Stimulated activated CD4-positive, alpha-beta T cell treated with anti-CD3 and anti-CD28 coated beads, Interleukin-4, amount 100 ng/mL, for 1 hour (primary cell): ENCODE data around the gene SLC35A3.
"Not testable (repeated sequence)": the region's sequence is repeated elsewhere in the genome, so short reads cannot be mapped to it uniquely, and the experiment has no call there.

Source experiments
- DNase-seq: peaks from one replicate; pipeline ENCODE4 v3.0.0-alpha.2; 2020

The SLC35A3 gene

GRCh38 chr1:99975529-99975928 lies 5.7 kb downstream of the SLC35A3 start:
- no peak for DNase-seq

DNA sequence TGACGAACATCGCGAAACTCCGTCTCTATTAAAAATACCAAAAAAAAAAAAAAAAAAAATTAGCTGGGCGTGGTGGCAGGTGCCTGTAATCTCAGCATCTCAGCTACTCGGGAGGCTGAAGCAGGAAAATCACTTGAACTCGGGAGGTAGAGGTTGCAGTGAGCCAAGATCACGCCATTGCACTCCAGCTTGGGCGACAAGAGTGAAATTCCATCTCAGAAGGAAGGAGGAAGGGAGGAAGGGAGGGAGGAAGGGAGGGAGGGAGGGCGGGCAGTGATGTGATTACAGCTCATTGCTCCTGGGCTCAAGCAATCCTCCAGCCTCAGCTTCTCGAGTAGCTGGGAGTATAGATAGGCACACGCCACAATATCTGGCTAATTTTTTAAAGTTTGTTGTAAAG lies 7.5 kb downstream of the SLC35A3 start:
- not testable (repeated sequence) for DNase-seq

DNA sequence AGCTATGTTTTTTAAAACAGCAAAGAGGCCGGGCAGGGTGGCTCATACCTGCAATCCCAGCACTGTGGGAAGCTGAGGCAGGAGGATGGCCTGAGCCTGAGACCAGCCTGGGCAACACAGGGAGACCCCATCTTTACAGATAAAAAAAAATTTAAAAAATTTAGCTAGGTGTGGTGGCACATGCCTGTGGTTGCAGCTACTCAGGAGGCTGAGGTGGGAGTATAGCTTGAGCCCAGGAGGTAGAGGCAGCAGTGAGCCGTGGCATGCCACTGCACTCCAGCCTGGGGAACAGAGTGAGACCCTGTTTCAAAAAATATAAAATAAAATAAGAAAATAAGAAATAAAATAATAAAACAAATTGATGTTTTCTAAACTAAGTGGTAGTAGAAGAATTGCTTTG lies 8.4 kb downstream of the SLC35A3 start:
- no peak for DNase-seq

DNA sequence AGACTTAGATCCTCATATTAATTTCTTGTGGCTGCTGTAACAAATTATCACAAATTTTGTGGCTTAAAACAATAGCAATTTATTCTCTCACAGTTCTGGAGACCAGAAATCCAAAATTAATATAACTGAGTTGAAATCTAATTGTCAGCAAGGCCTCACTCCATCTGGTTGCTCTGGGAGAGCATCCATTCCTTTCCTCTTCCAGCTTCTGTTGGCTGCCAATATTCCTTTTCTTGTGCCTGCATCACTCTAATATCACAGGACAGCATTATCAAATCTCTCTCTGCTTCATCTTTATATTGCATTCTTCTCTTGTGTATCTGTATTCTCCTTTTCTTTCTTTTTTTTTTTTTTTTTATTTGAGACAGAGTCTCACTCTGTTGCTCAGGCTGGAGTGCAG lies 9.3 kb downstream of the SLC35A3 start:
- no peak for DNase-seq

DNA sequence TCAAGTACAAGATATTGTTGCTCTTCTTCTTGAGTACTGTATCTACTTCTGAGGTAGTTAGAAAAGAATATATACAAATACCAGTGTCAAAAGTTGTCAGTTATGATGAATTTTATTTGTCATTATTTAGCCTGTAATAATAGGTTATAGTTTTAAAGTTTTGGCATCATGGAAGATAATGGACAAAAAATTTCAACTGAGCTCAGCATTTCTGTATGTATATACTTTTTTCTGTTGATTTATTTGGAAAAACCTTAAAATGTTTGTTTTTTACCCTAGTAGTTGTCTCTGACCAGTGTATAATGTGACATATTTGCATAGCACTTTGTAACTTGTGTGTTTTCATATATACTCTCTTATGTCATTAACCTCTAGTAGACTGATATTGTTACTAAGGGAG lies 11.1 kb downstream of the SLC35A3 start:
- no peak for DNase-seq

- no peak for DNase-seq
Measured at GRCh38 chr1:99986656-99987225, 16.9 kb downstream of the SLC35A3 start.

- DNase-seq: no peak
Measured at GRCh38 chr1:99988210-99988765, 18.5 kb downstream of the SLC35A3 start.

DNA sequence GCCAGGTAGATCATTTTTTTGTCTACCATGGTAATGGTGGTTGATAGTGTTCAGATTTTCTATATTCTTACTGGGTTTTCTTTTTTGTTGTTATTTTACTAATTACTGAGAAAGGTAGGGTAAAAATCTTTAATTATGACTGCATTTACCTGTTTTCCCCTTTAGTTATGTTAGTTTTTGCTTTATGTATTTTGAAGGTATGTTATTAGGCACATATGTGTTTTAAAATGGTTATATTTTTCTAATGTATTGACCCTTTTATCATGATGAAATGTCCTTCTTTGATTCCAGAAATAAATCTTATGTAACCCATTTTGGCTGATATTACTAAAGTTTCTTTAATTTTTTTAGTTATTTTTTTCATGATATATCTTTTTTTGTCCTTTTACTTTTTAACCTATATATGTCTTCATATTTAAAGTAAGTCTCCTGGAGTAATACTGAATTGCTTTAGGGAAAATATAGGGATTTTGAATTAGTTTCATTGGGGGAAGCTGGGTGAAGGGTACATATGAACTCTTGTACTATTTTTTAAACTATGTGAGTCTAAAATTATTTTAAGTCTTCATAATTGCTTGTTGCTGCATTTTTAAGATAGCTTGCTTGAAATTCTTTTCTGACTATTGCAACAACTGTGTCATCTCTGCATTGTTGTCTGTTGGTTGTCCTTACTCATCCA lies 22.4 kb downstream of the SLC35A3 start:
- DNase-seq: no peak

DNA sequence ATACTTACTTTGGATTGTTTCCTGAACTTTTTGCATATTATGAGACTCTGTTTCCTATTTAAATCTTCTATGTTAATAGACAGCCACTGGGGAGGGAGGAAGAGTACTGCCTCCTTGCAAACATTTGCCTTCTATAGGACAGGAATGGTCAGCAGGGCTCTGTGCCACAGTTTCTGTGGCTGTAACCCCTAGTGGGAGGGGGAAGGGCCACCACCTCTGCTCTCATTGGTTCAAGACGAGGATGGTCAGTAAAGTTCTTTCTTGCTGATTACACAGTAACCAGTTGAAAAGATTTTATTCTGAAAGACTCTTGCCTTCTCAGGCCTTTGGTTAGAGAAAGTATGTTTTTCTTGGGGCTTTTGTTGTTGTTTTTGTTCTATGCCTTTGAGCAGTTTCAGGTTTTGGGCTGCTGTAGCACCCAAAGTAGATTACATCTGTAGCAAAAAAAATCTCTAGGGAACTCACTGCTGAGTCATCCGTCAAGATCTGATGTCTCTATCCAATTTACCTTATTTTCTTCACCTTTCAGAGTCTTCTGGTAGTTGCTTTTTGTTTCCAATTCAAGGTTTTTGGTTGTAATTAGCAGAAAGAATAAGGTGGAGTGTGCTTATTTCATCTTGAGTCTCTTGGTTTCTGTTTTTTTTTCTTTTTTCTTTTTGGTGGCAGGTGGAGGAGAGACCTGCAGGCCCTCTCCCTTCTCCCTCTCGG lies 23.1 kb downstream of the SLC35A3 start:
- no peak for DNase-seq

DNA sequence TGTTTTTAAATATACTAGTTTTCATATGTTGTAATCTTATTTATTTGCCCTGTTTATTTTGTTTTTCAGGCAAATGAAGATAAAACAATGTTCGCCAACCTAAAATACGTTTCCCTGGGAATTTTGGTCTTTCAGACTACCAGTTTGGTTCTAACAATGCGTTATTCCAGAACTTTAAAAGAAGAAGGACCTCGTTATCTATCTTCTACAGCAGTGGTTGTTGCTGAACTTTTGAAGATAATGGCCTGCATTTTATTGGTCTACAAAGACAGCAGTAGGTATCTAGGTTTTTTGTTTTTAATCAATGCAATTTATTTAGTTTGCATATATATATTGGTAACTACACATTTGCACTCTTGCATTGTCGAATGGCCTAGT lies 23.7 kb downstream of the SLC35A3 start:
- no peak for DNase-seq

- no peak for DNase-seq
Measured at GRCh38 chr1:99994496-99994895, 24.7 kb downstream of the SLC35A3 start.

DNA sequence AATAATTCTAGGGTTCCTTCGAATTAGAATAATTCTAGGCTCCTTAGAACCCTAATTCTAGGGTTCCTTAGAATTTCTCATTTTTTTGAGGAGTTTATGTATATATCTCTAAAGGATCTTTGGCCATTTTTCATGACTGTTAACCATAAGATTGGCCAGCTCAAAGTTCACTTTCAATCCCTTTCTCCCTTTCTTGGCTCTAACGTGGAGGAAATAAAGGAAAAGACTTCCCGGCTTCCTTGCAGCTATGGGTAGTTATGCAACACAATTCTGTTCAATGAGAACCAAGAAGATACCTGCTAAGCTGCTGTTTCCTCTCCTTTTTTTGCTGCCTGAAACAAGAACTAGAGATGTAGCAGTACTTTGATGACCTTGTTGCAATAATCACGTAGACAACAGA lies 27.2 kb downstream of the SLC35A3 start:
- DNase-seq: no peak

GRCh38 chr1:100001462-100001861 lies 31.7 kb downstream of the SLC35A3 start:
- no peak for DNase-seq

GRCh38 chr1:100005424-100005823 lies 35.6 kb downstream of the SLC35A3 start:
- DNase-seq: no peak

DNA sequence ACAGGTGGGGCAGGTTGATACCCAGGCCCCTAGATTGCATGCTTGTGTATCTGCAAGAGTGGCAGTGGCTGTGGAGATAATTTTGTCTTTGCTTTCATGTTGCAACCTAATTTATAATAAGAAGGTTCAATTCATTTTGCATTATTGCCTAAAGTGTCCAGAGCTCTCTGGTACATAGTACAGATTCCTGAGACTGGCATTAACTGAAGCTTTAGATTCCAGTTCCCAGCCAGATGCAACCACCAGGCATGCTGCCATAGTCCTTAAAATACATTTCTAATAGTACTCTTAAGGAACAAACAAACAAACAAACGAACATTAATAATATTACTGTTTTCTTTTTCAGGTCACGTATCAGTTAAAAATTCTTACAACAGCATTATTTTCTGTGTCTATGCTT lies 36.9 kb downstream of the SLC35A3 start:
- no peak for DNase-seq

GRCh38 chr1:100009458-100009857 lies 39.7 kb downstream of the SLC35A3 start:
- no peak for DNase-seq

DNA sequence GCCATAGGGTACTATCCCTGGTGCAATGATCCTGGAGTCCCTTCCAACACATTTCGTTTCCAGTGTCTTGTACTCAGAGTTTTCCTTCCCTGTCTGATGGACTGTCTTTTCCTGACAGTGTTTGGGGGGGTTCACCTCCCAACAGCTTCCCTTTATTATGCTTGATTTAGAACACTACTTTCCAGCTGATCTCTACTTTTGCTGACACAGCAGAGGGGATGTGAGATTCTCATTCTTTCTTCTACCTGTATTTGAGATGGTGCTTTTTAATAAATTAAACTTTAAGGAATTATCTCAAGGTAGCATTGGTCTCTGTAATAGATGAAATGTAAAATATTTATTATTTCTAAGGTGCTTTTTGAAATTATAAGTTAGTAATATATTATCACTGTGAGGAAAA lies 41.0 kb downstream of the SLC35A3 start:
- DNase-seq: no peak

GRCh38 chr1:100019220-100019619 lies 49.4 kb downstream of the SLC35A3 start:
- DNase-seq: no peak

DNA sequence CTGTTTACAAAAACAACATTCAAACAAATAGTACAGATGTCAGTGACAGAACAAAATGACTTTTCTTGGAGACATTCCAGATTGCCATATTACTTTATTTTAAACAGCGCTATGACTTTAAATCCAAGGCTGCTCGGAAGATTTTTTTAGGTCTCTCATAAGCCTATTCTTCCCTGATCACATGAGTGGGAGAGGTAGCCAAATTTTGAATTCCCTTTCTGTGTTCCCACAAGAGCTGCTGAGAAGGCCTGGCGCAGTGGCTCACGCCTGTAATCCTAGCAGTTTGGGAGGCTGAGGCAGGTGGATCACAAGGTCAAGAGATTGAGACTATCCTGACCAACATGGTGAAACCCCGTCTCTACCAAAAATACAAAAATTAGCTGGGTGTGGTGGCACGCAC lies 53.7 kb downstream of the SLC35A3 start:
- DNase-seq: no peak

- no peak for DNase-seq
Measured at GRCh38 chr1:100027212-100027611, 57.4 kb downstream of the SLC35A3 start.

DNA sequence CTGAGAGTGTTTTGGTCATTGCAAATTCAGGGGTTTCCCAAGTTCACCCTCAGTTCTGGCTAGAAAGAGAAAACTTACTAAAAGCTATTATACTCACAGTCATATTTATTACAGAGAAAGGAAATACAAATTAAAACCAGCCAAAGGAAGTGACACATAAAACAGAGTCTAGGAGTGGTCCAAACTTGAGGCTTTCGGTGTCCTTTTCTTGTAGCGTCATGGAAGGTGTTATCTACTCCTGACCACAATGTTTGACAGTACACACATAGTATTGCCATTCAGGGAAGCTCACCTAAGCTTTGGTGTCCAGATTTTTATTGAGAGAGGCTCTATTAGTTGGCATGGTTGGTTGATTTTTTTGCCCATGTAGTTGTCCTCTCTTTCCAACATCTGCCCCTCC lies 59.0 kb downstream of the SLC35A3 start:
- no peak for DNase-seq

- DNase-seq: no peak
Measured at GRCh38 chr1:100034470-100034869, 64.7 kb downstream of the SLC35A3 start.

DNA sequence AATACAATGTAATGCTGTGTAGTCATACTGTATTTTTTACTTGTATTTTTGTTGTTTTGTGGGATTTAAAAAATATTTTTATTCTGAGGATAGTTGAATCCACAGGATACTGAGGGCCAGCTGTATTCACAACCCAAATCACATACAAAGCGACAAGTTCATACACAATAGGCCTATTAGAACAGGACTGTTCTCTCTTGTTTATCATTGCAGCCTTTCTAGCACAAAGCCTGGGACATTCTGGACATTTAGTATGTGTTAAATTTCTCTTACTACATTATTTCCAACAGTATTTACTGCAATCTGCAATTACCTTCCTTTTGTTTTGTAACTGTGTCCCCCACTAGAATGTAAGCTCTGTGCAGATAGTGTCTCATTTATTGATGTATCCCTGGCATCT lies 65.4 kb downstream of the SLC35A3 start:
- no peak for DNase-seq
